ENCODE measurements around the gene MARCHF4.

MARCHF4 gene

DNA sequence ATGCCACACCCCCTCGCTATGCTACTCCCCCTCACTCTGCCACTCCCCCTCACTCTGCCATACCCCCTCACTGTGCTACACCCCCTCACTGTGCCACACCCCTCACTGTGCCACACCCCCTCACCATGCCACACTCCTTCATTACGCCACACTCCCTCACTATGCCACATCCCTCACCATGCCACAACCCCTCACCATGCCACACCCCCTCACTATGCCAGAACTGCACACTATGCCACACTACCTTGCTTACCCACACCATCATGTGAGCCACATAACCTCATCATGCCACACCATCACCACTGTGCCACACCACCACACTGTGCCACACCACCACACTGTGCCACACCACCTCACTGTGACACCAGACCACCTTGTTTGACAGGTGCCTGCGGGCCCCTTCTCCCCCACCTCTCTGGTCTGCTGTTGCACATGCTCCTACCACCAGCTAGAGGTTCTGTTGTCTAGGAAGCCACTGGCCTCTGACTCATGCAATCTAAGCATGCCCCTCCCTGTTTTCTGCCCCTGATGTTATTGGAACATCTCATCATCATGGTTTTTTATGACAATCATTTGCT, 22.0 kb downstream of the MARCHF4 start:
- DNase-seq (ENCODE audit: low spot score) = peak; percentile 44

- no peak for DNase-seq (ENCODE audit: low spot score)
Measured at GRCh38 chr2:216349366-216349765, 22.9 kb downstream of the MARCHF4 start.

DNA sequence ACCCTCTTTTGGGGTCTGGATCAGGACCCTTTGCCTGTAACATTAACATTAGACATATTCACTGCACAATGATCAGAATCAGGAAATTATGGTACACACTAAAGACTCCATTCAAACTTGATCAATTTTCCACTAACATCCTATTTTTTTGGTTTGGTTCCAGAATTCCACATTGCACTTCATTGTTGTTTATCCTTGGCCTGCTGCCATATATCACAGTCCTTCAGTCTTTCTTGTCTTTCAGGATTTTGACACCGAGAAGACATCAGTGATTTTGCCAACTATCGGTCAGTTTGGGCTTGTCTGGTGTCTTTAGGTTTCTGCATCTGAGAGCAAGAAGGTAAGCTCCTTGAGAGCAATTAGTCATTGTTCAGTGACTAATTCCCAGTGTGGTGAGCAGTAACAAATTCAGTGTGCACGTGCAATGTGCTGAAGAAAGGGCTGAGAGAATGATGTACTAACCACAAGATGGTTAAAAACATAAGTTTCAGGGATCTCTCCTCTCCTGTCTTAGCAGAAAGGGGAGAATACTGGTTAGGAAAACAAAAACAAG, 23.5 kb downstream of the MARCHF4 start:
- DNase-seq (ENCODE audit: low spot score) = no peak

GRCh38 chr2:216346781-216347180, 25.5 kb downstream of the MARCHF4 start:
- DNase-seq (ENCODE audit: low spot score) = no peak

- DNase-seq (ENCODE audit: low spot score) = no peak
Measured at GRCh38 chr2:216345846-216346245, 26.4 kb downstream of the MARCHF4 start.

GRCh38 chr2:216344950-216345300, 27.4 kb downstream of the MARCHF4 start:
- no peak for DNase-seq (ENCODE audit: low spot score)

GRCh38 chr2:216344206-216344949, 27.9 kb downstream of the MARCHF4 start:
- no peak for DNase-seq (ENCODE audit: low spot score)

- no peak for DNase-seq (ENCODE audit: low spot score)
Measured at GRCh38 chr2:216343221-216343980, 28.9 kb downstream of the MARCHF4 start.

DNA sequence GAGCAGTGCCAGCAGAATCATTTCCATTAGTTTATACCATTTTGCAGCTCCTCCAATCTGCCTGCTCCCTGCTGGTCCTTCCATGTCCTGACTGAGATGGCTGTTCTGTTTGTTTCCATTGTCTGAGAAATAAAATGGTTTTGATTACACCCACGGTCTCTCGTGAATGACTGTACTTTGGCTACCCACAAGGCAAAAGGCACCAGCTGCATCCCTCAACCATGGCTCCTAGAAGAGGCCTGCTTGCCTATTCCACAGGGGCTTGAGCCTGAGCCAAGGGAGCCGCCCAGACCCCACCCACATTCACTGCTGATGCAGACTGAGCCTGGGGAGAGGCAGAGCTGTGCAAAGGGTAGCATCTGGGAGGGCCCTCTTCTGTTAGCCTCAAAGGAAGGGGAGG, 31.2 kb downstream of the MARCHF4 start:
- no peak for DNase-seq (ENCODE audit: low spot score)

DNA sequence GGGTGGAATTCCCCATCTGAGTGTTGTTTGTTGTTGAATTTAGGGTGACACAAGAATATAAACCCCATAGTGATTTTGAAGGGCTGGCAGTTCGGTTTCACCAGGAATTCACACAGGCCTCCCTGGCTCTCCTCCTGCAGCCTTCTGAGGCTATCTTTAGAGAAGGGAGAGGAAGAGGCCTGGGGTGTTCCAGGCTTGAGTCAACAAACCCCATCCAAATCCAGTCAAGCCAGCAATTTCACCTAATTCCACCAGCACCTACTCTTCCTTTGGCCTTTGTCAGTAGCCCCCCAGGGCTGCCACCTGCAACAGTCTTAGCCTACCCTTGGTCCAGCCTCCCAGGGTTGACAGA, 32.0 kb downstream of the MARCHF4 start:
- DNase-seq (ENCODE audit: low spot score) = no peak

DNA sequence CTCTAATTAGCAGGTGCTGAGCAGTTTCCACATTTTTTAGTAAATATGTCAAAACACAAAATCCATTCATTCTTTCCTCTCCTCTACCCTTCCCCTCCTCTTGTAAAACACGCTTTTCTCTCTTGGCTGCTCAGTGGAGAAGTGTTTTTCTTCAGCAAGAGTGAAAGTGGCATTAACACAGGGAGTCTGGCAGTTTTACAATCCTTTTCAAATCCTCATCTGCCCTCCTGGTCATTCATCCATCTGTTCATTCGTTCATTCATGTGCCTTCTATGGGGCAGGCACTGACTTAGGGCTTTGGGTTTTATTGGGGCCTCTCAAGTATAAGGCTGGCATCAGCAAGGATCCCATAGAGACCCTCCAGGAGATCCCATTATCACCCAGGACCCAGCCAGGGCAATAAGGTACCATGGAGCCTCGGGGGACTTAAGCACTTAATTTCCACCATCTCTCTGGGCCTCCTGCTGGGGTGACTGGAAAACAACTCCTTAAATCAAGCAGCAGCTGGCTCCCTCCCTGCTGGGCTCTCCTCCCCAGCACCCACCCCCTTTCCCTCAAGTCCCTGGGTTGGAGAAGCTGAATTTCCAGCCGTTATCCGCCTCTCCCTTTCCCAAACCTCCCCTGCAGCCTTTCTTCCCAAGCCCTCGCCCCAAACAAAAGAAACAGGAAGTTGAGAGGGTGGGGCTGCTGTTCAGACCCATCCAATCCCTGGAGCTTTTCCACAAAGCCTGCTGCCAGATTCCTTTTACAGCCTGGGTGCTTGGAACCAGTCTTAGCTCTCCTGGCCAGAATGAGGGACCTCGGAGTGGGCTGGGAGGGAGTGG, 32.6 kb downstream of the MARCHF4 start:
- no peak for DNase-seq (ENCODE audit: low spot score)

DNA sequence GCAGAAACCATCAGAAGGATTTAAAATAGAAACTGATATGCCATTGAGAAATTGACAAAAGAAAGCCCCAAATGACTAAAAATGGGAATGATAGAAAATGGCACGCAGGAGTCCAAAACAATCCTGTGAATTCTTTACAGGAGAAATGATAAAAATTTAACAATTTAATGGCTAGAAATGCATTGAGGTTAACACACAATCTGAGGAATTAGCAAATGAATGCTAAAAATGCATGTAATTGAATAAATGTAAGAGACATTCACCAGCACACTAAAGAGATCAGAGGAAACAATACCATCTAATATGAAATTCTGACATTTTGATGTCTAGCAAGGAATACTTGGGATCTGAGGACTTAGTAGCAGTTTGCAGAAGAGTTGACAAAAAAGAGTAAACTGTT, 37.0 kb downstream of the MARCHF4 start:
- DNase-seq (ENCODE audit: low spot score) = no peak

DNA sequence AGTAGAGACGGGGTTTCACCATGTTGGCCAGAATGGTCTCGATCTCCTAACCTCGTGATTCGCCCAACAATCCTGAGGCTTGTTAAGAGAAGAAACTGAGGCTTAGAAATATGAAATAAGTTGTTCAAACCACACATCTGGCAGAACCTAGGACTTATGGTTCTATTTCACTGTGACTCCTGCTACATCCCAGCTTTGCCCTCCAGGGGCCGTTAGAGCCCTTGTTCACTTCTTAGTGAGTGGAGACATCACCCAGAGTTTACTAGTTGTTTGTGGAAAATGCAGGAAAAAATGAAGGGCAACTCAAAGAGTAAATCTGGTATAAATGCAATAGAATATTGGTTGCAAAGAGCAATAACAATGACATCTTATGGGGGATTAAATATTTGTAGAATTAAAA, 43.9 kb downstream of the MARCHF4 start:
- no peak for DNase-seq (ENCODE audit: low spot score)

DNA sequence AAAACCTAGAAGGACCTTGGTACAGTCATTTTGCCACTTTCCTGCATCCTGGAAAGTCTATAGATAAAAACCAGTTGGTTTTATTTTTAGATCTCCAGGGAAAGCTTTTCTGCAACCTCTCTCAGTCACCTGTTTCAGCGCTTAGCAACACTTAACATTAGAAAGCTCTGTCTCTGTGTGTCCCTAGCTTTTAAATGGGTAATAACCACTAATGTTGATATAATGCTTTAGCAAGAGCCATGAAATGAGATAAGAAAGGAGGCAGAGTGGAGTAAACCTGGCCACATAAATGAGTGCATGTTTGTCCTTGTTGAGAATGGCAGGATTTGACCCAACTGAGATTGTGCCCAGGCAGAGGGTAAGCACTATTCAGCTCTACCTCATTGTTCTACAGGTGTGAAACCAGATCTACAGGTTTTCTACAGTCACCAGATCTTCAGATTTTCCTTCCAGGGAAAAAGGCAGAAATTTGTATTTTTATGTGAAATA, 44.8 kb downstream of the MARCHF4 start:
- no peak for DNase-seq (ENCODE audit: low spot score)

Data from SW480 (cell line).